ENCODE results near the gene KCNH1.
"Not testable (repeated sequence)": the region's sequence is repeated elsewhere in the genome, so short reads cannot be mapped to it uniquely, and the experiment has no call there.

The KCNH1 gene

GRCh38 chr1:210980082-210980481, 153.9 kb downstream of the KCNH1 start:
- Histone ChIP-seq H3K56ac (ENCODE audit: low read length) (no peak overlapping the region), H3K27me3 (ENCODE audit: insufficient read depth, low read length, poor library complexity) (no peaks in the 10 kb centered on the region), H3K4me3 (ENCODE audit: low read length) (no peak overlapping the region), H4K8ac (ENCODE audit: low read depth, low read length) (no peak overlapping the region), H3K4ac (ENCODE audit: low read depth, low read length) (no peak overlapping the region), H3K27ac (ENCODE audit: low read depth, low read length) (no peak overlapping the region), H3K79me1 (ENCODE audit: low read length) (no peaks in the 10 kb centered on the region), H2BK5ac (ENCODE audit: low read length) (no peak overlapping the region), H3K23ac (ENCODE audit: low read length) (no peak overlapping the region), H3K4me2 (ENCODE audit: low read length) (no peak overlapping the region), H2BK120ac (ENCODE audit: low read depth, low read length) (no peak overlapping the region), H2AK5ac (ENCODE audit: low read length) (no peak overlapping the region), H4K5ac (ENCODE audit: low read length) (no peak overlapping the region), H3K4me1 (ENCODE audit: control insufficient read depth, low read depth, low read length) (no peaks in the 10 kb centered on the region), H3K36me3 (ENCODE audit: control insufficient read depth, insufficient read depth, low read length) (no peaks in the 10 kb centered on the region), H3K18ac (ENCODE audit: low read length) (no peak overlapping the region), H3K9ac (ENCODE audit: low read length) (no peak overlapping the region), H3K79me2 (ENCODE audit: control insufficient read depth, insufficient read depth, low read length) (no peaks in the 10 kb centered on the region), H2BK15ac (replicated peaks; ENCODE audit: low read depth) (no peak overlapping the region)
- DNase-seq: no peak

DNA sequence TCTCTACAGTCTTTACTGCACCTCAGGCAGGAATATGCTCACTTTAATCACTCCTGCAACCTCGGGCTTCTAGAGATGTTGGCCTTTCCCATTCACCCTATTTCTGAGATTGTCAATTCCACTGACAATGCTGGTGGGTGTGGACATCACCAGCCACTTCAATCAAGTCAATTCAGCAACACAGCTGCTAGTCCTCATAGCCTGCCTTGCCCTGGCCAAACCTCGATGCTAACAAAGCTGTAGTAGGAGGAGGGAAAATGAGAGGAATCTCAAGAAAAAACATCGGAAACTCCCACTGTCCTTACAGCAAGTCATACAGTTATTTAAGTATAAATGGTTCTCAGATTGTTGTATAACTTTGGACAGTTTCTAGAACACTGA, 155.0 kb downstream of the KCNH1 start:
- H3K18ac ChIP-seq (ENCODE audit: low read length): no peak overlapping the region
- H3K23ac ChIP-seq (ENCODE audit: low read length): no peak overlapping the region
- H3K4me1 ChIP-seq (ENCODE audit: control insufficient read depth, low read depth, low read length): no peaks in the 10 kb centered on the region
- no peak overlapping the region for H2BK15ac ChIP-seq (replicated peaks; ENCODE audit: low read depth)
- H3K56ac ChIP-seq (ENCODE audit: low read length): no peak overlapping the region
- no peak overlapping the region for H3K27ac ChIP-seq (ENCODE audit: low read depth, low read length)
- H2AK5ac ChIP-seq (ENCODE audit: low read length): no peak overlapping the region
- no peak overlapping the region for H4K5ac ChIP-seq (ENCODE audit: low read length)
- H3K79me1 ChIP-seq (ENCODE audit: low read length): no peaks in the 10 kb centered on the region
- H3K36me3 ChIP-seq (ENCODE audit: control insufficient read depth, insufficient read depth, low read length): no peaks in the 10 kb centered on the region
- DNase-seq: no peak
- H3K4me2 ChIP-seq (ENCODE audit: low read length): no peak overlapping the region
- no peak overlapping the region for H2BK120ac ChIP-seq (ENCODE audit: low read depth, low read length)
- H4K8ac ChIP-seq (ENCODE audit: low read depth, low read length): no peak overlapping the region
- no peak overlapping the region for H3K4me3 ChIP-seq (ENCODE audit: low read length)
- no peak overlapping the region for H3K4ac ChIP-seq (ENCODE audit: low read depth, low read length)
- WGBS (ENCODE audit: extremely low coverage, insufficient coverage, low lambda C conversion rate): no CpG with 5 or more reads among the region's 3 CpGs
- no peak overlapping the region for H3K9ac ChIP-seq (ENCODE audit: low read length)
- no peaks in the 10 kb centered on the region for H3K79me2 ChIP-seq (ENCODE audit: control insufficient read depth, insufficient read depth, low read length)
- H3K27me3 ChIP-seq (ENCODE audit: insufficient read depth, low read length, poor library complexity): no peaks in the 10 kb centered on the region
- H2BK5ac ChIP-seq (ENCODE audit: low read length): no peak overlapping the region

DNA sequence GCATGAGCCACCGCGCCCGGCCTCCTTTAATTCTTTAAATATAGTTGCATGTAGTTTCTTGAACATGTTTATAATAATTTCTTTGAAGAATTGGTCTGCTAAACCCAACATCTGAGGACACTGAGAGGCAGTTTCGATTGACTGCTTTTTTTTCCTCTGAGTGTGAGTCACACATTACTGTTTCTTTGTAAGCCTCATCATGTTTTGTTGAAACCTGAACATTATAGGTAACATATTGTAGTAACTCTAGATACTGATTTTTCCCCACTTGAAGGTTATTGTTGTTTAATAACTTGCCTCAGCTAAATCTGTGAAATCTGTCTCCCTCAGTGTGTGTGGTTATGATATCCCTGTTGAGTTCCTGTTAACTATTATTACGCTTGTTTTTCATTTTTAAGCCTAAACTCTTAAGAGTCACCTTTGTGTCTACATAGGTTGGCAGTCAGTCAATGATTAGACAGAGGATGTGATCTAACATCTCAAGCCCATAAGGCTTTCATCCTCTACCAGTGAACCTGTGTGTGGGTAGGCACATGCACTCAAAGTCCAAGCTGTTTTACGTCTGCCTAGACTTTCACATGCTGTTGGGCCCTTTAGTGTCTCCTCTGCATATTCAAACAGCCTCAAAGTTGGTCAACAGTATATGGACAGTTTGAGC, 155.5 kb downstream of the KCNH1 start:
- Histone ChIP-seq H3K23ac (ENCODE audit: low read length) (no peak overlapping the region), H3K79me1 (ENCODE audit: low read length) (no peaks in the 10 kb centered on the region), H3K4me1 (ENCODE audit: control insufficient read depth, low read depth, low read length) (no peaks in the 10 kb centered on the region), H3K56ac (ENCODE audit: low read length) (no peak overlapping the region), H2AK5ac (ENCODE audit: low read length) (no peak overlapping the region), H3K4me3 (ENCODE audit: low read length) (no peak overlapping the region), H2BK120ac (ENCODE audit: low read depth, low read length) (no peak overlapping the region), H3K4ac (ENCODE audit: low read depth, low read length) (no peak overlapping the region), H3K79me2 (ENCODE audit: control insufficient read depth, insufficient read depth, low read length) (no peaks in the 10 kb centered on the region), H4K5ac (ENCODE audit: low read length) (no peak overlapping the region), H3K27me3 (ENCODE audit: insufficient read depth, low read length, poor library complexity) (no peaks in the 10 kb centered on the region), H3K27ac (ENCODE audit: low read depth, low read length) (no peak overlapping the region), H3K4me2 (ENCODE audit: low read length) (no peak overlapping the region), H3K18ac (ENCODE audit: low read length) (no peak overlapping the region), H2BK15ac (replicated peaks; ENCODE audit: low read depth) (no peak overlapping the region), H3K36me3 (ENCODE audit: control insufficient read depth, insufficient read depth, low read length) (no peaks in the 10 kb centered on the region), H2BK5ac (ENCODE audit: low read length) (no peak overlapping the region), H4K8ac (ENCODE audit: low read depth, low read length) (no peak overlapping the region), H3K9ac (ENCODE audit: low read length) (no peak overlapping the region)
- no CpG with 5 or more reads among the region's 6 CpGs for WGBS (ENCODE audit: extremely low coverage, insufficient coverage, low lambda C conversion rate)
- no peak for DNase-seq

GRCh38 chr1:210951279-210951678, 182.7 kb downstream of the KCNH1 start:
- Histone ChIP-seq H3K79me2 (ENCODE audit: control insufficient read depth, insufficient read depth, low read length) (no peaks in the 10 kb centered on the region), H3K36me3 (ENCODE audit: control insufficient read depth, insufficient read depth, low read length) (no peaks in the 10 kb centered on the region), H3K56ac (ENCODE audit: low read length) (no peak overlapping the region), H3K18ac (ENCODE audit: low read length) (no peak overlapping the region), H3K4ac (ENCODE audit: low read depth, low read length) (no peak overlapping the region), H2BK15ac (replicated peaks; ENCODE audit: low read depth) (no peak overlapping the region), H2BK5ac (ENCODE audit: low read length) (no peak overlapping the region), H3K27me3 (ENCODE audit: insufficient read depth, low read length, poor library complexity) (no peaks in the 10 kb centered on the region), H3K23ac (ENCODE audit: low read length) (no peak overlapping the region), H2BK120ac (ENCODE audit: low read depth, low read length) (no peak overlapping the region), H3K79me1 (ENCODE audit: low read length) (no peaks in the 10 kb centered on the region), H3K9ac (ENCODE audit: low read length) (no peak overlapping the region), H4K8ac (ENCODE audit: low read depth, low read length) (no peak overlapping the region), H2AK5ac (ENCODE audit: low read length) (no peak overlapping the region), H3K27ac (ENCODE audit: low read depth, low read length) (no peak overlapping the region), H3K4me3 (ENCODE audit: low read length) (no peak overlapping the region), H3K4me2 (ENCODE audit: low read length) (no peak overlapping the region), H3K4me1 (ENCODE audit: control insufficient read depth, low read depth, low read length) (no peaks in the 10 kb centered on the region), H4K5ac (ENCODE audit: low read length) (no peak overlapping the region)
- WGBS (ENCODE audit: extremely low coverage, insufficient coverage, low lambda C conversion rate): no CpG with 5 or more reads among the region's 7 CpGs
- peak; percentile 10 for DNase-seq

GRCh38 chr1:210949940-210950546, 183.9 kb downstream of the KCNH1 start:
- H3K56ac ChIP-seq (ENCODE audit: low read length); H2BK120ac ChIP-seq (ENCODE audit: low read depth, low read length); H3K27me3 ChIP-seq (ENCODE audit: insufficient read depth, low read length, poor library complexity); H3K36me3 ChIP-seq (ENCODE audit: control insufficient read depth, insufficient read depth, low read length); H2BK15ac ChIP-seq (replicated peaks; ENCODE audit: low read depth); H3K9ac ChIP-seq (ENCODE audit: low read length); H4K5ac ChIP-seq (ENCODE audit: low read length); H3K27ac ChIP-seq (ENCODE audit: low read depth, low read length); H3K4me1 ChIP-seq (ENCODE audit: control insufficient read depth, low read depth, low read length); H2BK5ac ChIP-seq (ENCODE audit: low read length); H3K79me2 ChIP-seq (ENCODE audit: control insufficient read depth, insufficient read depth, low read length); H2AK5ac ChIP-seq (ENCODE audit: low read length); H3K18ac ChIP-seq (ENCODE audit: low read length); H3K4me3 ChIP-seq (ENCODE audit: low read length); H4K8ac ChIP-seq (ENCODE audit: low read depth, low read length); H3K23ac ChIP-seq (ENCODE audit: low read length); H3K79me1 ChIP-seq (ENCODE audit: low read length); H3K4me2 ChIP-seq (ENCODE audit: low read length); H3K4ac ChIP-seq (ENCODE audit: low read depth, low read length): not testable (repeated sequence)
- WGBS (ENCODE audit: extremely low coverage, insufficient coverage, low lambda C conversion rate): no CpG with 5 or more reads among the region's 2 CpGs
- peak; percentile 59 for DNase-seq

DNA sequence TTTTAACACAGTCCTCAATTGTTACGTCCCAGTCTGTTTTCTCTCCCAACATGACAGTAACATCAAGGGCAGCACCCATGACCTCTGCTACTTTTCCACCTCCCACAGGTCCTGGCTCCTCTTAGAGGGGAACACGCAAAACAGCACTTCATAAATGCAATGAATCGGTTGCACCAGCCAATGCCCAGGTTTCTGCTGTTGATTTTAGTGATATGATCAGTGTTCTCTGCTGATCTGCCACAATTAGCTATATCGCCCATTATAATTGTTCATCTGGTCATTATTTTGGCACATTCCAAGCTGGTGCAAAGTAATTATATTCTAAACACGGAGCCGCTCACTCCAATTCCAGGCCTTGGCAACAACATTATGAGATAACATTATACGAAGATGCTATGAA, 184.5 kb downstream of the KCNH1 start:
- Histone ChIP-seq H2BK15ac (replicated peaks; ENCODE audit: low read depth) (no peak overlapping the region), H3K36me3 (ENCODE audit: control insufficient read depth, insufficient read depth, low read length) (no peaks in the 10 kb centered on the region), H3K27ac (ENCODE audit: low read depth, low read length) (no peak overlapping the region), H3K56ac (ENCODE audit: low read length) (no peak overlapping the region), H3K27me3 (ENCODE audit: insufficient read depth, low read length, poor library complexity) (no peaks in the 10 kb centered on the region), H3K4me3 (ENCODE audit: low read length) (no peak overlapping the region), H3K4me1 (ENCODE audit: control insufficient read depth, low read depth, low read length) (no peaks in the 10 kb centered on the region), H2BK5ac (ENCODE audit: low read length) (no peak overlapping the region), H3K18ac (ENCODE audit: low read length) (no peak overlapping the region), H3K9ac (ENCODE audit: low read length) (no peak overlapping the region), H2BK120ac (ENCODE audit: low read depth, low read length) (no peak overlapping the region), H3K4me2 (ENCODE audit: low read length) (no peak overlapping the region), H3K4ac (ENCODE audit: low read depth, low read length) (no peak overlapping the region), H3K23ac (ENCODE audit: low read length) (no peak overlapping the region), H3K79me1 (ENCODE audit: low read length) (no peaks in the 10 kb centered on the region), H2AK5ac (ENCODE audit: low read length) (no peak overlapping the region), H3K79me2 (ENCODE audit: control insufficient read depth, insufficient read depth, low read length) (no peaks in the 10 kb centered on the region), H4K8ac (ENCODE audit: low read depth, low read length) (no peak overlapping the region), H4K5ac (ENCODE audit: low read length) (no peak overlapping the region)
- no peak for DNase-seq
- no CpG with 5 or more reads among the region's 7 CpGs for WGBS (ENCODE audit: extremely low coverage, insufficient coverage, low lambda C conversion rate)

Measured in mesendoderm (in vitro differentiated cells).